Amniotic epithelial cell (primary cell): ENCODE data around the gene PLEKHA6.

Source experiments
- DNase-seq: peaks from one replicate; pipeline ENCODE4 v3.0.0-alpha.2; 2010; ENCODE audit warnings: low read depth

The PLEKHA6 gene

DNA sequence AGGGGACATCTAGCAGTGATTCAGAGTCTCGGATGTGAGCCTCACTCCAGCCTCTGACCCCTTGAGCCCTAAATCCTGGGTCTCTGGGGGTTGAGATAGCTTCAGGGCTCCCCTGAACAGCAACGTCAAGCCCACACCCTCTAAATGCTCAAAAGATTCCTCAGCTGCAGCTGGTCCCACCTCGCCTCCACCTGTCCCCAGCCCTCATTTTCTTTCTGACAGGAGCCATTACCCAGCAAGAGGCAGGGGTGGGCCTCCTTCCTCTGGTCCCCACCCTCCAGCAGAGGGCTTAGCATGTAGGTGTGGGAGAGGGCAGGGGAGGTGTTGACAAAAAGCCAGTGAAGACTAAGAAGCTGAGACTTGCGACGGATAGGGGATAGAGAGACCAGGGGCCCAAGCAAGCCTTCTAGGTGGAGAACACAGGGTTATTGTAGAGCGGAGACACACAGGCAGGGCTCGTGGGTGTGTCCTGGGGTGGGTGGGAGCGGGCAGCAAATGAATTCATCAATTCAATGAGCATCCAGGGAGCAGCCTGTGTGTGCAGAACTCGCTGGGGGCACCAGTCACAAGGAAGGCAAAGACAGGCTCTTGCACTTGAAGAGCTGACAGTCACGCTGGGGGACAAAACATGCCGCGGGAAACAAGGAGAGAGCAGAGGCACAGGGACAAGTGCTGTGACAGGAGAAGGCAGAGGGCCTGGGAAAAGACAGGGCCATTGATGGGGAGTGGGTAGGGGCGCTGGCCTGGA, 97.0 kb downstream of the PLEKHA6 start:
- DNase-seq, result no peak

DNA sequence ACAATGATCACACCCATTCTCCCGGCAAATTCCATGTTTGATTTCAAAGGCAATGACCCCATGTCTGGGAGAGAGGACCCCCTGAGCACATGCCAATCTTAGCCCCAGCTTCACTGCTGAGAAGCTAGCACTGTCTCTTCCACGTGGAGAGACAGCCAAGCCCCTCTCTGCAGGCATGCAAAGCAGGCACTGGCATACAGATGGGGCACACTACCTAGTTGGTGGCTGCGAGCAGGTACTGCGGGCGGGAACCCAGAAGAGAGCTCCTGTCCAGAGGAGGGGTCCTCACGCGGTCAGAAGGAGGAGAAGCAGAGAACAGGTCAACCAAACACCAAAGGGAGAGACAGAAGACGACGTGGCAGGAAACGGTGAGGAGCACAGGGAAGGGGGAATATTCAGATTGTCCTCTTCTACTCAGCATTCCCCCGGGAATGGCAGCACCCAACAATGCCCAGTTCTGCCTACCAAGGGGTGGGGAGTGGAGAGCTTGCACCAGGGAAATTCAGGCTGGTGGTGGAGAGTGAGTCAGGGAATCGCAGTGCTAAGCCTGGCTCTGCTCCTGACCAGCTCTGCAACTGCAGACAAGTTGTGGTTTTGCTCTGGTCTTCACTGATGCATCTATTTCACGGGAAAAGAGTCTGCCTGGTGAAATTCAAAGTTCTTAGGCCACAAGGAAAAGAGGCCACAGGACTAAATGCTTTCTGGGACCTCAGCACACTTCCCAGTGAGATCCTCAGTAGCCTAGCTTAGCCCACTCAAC, 97.8 kb downstream of the PLEKHA6 start:
- DNase-seq, result peak; percentile 93

DNA sequence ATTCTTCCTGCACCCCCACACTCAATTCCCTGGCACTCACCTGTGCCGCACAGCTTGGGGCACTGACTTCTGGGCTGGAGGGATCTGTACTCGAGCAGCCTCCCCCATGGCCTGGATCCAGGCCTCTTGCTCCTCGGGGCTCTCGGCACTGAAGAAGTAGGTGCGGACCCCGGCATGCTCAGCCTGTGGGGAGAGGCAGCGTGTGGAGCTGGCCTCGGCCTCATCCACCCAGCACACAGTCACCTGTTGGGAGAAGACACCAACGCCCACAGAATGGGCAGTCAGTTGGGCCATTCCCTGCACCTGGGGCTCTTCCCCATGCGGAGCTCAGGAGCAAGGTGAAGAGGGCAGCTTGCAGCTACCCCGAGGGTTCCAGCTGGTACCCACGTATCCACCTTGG, 98.5 kb downstream of the PLEKHA6 start:
- DNase-seq, result no peak

DNA sequence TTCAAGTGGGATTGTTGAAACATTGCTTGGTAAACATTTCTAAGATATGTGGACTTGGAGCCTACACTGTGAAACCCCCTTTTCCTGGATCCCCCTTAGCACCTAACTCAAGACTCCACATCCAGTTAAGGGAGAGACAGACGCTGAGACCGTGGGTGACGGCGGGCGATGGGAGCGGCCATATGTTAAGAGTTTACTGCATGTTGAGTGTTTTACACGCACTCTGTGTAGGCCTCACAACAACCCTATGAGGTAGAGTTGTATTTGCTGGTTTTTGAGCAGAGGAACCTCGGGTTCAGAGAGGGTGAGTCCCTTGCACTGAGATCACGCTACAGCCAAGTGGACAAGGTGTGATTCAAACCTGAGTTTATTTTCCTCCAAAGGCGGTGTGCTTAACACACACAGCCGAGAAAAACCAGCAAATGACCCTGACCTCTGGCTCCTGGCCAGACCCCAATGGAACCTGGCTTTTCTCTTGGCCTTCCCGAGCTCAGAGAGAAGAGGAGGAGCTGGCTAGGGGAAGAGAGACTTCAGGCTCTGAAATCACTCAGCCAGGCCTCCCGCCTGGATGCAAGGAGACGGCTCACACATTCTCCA, 99.0 kb downstream of the PLEKHA6 start:
- peak; percentile 88 for DNase-seq

DNA sequence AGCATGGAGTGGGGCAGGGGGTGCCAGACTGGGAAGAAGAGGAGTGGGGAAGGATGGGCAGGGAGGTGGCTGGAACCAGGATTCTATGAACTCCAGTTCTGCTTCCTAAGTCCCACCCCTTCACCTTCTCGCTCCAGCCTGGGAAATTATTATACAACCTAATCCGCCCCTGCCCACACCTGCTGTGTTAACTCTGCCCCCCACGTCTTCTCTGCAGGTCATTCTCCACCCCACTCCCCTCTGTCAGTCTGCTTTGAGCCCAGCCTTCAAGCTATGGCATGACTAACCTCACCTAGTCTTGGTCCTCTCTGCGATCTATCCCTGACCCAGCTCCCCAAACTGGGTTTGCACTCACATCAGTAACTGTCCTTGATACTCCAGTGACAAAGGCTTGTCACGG, 99.9 kb downstream of the PLEKHA6 start:
- DNase-seq, result no peak

DNA sequence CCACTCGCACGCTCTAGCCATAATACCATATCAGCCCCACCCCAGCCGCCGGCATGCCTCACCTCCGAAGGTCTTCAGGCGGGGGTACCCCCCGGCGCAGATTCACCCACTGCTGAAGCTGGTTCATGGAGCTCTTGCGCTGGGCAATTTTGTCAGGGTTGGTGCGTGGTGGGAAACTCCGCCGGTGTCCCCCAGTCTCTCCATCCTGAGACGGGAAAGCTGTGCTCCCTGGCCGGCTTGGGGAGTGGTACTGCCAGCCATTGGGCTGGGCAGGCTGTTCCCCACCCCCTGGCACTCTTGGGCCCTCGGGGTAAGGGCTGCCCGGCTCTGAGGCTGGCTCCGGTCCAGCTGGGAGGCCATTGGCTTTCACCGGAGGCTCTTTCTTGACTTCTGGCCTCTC, 100.5 kb downstream of the PLEKHA6 start:
- no peak for DNase-seq

DNA sequence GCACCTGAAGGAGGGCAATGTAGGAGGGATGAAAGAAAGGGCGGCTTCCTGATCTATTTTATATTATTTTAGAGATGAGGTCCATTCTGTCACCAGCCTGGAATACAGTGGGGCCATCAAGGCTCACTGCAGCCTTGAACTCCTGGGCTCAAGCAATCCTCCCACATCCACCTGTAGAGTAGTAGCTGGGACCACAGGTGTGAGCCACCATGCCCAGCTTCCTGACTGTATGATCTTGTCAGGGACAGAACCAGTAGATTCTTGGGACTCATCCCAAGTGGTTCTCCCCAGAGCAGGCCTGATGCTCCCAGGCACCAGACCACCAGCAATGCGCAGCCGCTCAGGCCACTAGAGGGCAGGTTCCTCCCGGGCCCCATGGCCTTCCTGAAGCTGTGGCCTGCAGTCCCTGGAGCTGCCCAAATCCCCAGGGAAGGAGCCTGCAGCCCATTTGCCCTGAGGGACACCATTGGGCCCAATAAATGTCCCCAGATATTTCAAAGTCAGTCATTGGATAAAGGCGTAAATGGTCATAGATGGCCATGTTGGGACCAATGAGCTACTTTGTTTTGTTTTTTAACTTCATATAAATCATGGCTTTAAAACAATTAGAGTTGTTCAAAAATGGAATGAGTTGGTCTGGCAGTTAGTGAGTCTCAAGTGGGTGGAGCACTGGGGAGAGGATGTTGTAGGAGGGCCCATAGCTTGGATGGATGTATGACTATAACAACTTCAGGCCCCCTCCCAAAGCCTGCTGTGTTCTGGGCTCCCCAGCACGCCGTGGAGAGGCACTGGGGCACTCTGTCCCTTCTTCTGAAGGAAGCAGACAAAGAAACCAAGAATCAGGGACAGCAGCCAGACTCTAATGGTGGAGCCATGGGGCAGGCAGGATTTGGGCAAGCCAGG, 101.3 kb downstream of the PLEKHA6 start:
- DNase-seq, result peak; percentile 54

DNA sequence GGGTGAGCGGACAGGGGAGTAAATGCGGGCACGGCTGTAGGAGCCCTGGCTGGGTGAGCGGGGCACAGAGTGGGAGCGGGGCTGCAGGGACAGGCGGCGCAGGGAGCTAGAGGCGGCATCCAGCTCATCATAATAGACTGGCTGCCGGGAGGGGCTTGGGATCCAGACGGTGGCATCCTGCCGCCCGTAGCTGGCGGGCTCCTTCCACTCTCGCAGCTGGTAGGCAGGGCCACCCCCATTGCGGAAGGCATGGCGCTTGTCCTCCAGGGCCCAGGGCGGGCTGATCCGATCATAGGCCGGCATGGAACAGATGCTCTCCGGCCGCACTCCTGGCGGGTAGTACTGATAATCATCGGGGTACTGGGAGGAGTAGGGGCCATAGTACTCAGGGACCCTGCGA, 102.3 kb downstream of the PLEKHA6 start:
- no peak for DNase-seq

DNA sequence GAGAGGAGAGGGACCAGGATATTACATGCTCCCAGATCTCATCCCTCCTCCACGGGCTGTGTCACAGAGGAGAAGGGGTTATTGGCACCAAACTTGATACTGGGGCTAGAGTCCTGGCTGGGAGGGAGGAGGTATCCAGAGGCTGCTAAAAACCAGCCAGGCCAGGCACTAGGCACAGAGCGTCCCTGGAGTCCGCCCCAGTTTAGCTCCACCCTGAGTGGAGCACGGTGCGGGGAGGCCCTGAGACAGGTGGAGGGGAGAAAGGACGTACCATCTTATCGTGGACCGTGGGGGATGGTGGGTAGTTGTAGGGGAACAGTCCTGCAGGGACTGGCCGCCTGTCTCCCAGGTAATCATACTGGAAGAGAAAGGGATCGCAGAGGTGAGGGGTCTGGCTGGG, 103.2 kb downstream of the PLEKHA6 start:
- no peak for DNase-seq

DNA sequence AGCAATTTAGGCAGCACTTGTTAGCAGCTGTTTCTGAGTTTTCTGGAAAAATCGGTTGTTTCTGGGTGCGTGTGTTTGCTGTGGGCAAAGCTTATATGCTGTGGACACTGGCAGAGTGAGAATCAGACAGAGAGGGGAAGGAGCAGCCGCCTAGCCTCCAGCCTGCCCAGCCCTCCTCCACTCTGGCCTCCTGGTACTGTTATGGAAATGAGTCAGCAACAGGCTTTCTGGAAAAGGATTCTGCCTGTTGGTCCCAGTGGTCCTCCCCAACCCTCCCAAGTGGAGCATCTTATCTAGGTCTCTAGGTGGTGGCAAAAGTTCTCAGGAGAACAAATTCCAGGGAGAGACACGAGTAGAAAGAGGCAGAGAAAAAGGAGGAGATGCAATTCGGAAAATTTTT, 103.8 kb downstream of the PLEKHA6 start:
- peak; percentile 53 for DNase-seq

DNA sequence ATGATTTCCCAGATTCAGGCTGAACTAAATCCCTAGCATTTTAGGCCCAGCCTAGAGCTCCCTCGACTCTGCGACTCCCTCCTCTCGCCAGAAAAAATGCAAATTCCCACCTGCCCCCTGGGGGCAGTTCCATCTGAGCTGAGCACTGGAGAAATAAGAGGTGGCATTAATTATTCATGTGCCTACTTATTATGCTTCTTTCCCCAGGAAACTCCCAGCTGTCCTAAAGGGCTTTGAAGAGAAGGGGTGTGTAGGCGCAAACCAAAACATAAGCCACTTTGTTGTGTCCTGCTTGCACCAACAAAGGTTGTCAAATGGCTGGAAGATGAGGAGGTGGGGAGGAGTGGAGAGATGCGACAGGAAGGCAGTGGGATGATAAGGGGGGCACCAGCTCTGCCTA, 104.5 kb downstream of the PLEKHA6 start:
- no peak for DNase-seq

DNA sequence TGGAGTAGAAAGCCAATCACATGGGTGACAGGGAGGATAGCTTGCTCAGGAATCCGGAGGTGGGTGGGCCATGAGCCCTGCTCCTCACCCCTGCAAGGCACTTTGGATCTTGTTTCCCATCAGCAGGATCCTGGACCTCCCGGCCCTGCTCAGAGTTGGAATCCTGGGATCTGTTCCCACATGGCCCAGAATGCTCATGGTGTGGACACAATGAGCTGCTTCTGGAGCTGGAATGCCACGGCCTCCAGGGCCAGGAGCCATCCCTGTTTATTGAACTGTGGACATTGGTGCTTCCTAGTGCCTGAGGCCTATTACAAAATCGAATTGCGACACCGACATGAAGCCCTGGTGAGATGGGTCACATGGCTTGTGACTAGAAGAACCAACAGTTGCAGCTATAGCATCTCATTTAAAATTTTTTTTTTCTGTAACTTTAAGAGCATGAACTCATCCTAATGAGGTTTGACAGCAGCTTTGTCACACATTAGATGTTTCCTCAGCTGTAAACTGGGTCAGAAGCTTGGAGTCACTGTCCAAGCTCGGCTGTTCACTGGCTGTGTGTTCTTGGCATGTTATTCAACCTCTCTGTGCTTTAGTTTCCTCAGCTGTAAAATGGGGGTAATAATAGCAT, 105.6 kb downstream of the PLEKHA6 start:
- peak; percentile 83 for DNase-seq

DNA sequence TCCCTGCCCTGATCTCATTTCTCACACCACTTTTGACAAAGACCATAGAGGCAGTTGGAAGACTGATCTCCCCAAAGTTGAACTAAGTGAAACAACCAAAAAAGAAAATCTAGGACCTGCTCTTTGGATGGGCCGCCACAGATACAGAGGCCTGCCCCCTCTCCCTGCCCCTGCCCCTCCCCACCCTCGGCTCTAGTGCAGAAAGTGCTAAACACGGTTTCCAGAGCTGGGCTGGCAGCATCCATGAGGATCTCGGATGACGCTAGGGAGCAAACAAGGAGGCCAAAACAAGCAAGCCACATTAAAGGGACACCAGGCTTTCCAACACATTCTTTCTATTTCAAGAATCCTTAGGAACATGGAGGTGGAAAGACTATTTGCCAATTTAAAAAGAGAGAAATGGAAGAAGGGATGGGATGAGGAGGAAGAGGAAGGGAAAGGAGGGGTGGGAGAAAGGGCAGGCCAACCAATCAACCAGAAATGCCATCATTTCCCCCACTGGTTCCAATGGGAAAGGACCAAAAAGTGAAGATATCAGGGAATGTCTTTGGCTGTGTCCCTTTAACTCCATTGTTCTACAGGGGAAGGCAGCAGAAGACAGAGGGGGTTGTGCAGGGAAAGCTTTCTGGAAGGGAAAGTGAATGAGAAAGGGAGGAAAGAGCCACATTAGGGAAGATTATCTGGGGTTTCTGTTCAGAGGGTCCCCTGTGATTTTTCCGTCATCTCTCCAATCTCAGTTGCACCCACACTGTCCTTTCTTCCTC, 107.6 kb downstream of the PLEKHA6 start:
- DNase-seq, result no peak

DNA sequence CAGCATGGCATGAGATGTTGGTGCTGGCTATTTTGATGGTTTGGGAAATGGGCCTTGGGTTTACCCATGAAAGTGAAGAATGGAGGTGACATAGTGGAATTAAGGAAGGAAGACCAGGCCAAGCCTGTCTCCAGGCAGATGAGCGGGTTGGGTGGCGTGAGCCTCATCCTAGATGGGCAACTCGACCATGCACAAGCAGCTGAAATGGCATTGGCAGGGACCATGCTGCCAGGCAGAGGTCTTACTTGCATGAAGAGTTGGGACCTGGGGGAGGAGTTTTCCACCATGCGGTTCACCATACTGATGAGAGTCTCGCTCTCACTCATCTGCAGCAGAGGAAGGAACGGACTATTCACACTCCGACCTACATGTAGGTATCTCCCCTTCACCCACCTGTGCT, 108.4 kb downstream of the PLEKHA6 start:
- DNase-seq, result no peak

DNA sequence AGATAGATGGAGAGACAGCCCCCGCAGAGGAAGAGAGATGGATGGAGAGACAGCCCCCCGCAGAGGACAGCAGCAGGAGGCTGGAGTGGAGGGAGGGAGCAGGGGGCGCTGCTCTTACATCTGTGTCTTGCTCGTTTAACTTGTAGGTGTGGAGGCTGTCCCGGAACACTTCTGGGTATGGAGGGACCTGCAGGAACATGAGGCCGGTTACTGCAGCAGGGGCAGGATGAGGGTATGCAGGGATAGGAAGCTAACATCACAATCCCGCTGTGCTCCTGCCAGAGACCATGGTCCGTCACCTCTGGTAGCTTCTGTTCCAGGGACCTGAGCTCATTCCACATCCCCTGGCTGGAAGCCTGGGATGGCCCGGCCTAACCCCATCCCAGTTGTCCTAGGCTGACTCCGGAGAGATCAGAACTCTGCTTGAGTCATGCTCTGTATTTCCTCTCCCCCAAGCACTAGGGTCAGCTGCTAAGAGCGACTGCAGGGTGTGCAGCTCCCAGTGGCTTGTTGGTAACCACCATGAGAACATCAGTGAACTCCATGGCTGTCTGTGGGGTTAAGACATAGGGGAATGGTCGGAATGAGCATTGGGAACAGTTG, 109.2 kb downstream of the PLEKHA6 start:
- DNase-seq, result peak; percentile 25

DNA sequence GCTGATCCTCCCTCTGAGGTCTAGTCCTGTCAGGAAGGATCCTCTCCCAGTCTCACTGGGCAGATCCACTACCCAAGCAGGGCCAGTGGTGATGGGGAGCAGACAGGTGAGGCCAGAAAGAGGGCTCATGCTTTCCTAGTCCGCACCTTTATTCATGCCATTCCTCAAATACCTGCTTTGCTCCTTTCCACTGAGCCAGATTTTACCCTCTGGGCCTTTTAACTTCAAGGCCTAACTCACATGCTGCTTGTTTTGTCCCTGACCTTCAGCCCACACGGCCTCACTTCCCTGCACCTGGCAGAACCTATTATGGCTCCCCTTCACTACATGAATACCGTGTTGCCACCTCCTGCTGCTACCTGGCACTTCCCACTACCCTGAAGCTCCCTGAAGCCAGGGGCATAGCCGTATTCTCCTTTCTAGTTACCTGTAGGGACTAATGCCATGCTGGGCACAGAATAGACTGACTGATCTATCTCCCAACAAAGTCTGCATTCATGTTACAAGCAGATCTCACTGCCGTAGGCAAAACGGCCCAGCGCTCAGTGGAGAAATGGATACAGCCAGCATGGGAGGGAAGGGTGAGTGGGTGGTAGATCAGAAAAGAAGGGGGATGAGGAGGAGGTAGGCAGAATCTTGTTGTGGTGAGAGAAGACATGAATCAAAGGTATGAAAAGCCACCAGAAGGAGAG, 109.8 kb downstream of the PLEKHA6 start:
- DNase-seq, result no peak

DNA sequence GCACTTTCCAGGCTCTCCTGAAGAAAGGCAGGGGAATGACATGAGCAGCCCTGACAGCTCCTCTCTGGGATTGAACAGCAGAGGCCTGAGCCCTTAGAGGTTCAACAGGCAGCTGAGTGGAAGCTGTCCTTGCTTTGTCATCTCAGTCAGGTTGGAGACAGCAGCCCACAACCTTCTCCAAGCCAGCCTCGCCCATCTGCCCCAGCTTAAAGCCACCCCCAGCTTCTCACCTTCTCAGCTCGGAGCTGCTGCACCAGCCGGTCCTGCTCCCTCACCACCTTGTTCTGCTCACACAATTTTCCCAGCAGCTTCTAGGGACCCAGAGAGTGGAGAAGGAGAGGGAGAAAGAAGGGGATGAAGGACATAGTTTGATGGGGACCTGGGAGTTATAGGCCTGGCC, 110.8 kb downstream of the PLEKHA6 start:
- DNase-seq, result no peak

DNA sequence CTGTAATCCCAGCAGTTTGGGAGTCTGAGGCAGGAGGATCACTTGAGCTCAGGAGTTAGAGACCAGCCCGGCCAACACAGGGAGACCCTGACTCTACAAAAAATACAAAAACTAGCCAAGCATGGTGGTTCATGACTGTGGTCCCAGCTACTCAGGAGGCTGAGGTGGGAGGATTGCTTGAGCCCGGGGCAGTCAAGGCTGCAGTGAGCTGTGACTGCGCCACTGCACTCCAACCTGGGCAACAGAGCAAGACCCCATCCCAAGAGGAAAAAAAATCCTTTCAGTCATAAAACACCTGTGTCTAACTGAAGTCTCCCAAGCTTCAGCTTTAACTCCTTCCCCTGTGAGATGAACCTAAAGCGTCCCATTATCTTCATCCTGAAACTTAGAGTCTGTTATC, 112.9 kb downstream of the PLEKHA6 start:
- no peak for DNase-seq

DNA sequence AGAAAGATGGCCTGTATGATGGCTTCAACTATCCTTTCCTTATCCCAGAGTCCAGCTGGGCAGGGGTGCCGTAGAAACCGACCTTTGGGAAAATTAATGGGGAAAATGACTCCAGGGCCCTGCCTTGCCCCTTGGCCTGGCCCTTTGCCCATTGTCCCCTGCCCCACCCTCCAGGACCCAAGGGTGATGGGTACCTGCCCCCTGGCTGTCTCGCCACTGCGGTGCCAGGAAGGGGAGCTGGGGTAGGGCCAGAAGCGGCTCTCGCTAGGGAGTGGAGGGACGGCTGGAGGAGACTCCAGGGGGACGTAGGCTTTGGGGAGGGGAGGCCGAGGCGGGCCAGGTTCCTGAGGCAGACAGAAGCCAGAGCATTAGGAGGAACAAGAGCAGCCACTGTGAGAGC, 116.8 kb downstream of the PLEKHA6 start:
- DNase-seq, result no peak

DNA sequence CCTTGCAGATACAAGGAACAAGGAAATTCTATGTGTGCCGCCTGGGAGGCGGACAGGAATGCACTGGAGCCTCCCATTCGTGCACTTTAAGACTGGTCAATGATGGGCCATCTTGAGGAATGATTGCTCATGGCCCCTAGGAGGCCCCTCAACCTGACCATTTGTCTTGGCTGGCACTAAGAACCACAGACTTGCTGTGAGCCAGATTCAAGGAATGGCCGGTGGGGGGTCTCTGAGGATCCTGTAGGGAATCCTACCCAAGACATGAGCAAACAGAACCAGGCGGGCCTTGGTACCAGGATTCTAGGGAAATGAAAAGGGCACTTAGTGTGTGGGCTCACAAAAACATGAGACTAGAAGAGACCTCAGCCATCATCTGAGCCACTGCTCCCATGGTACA, 117.8 kb downstream of the PLEKHA6 start:
- no peak for DNase-seq
